Activated T-helper 1 cell treated with Interleukin-2 at 50 U/mL for 16 hours (primary cell): ENCODE measurements around the gene COX6B1.
"Not testable (repeated sequence)": the region's sequence is repeated elsewhere in the genome, so short reads cannot be mapped to it uniquely, and the experiment has no call there.

Experiments used
- DNase-seq: peaks from one replicate; pipeline ENCODE4 v3.0.0-alpha.2; 2020; ENCODE audit warnings: low read depth

Gene COX6B1

GRCh38 chr19:35665604-35666003, 17.5 kb downstream of the COX6B1 start:
- no peak for DNase-seq

GRCh38 chr19:35666251-35666913, 18.3 kb downstream of the COX6B1 start, which contains the start of gene UPK1A:
TSS of gene UPK1A (plus strand) at chr19:35666517. CDS start at chr19:35666813, 296 bp downstream.
- no peak for DNase-seq

GRCh38 chr19:35669566-35669965, 21.4 kb downstream of the COX6B1 start:
- no peak for DNase-seq

GRCh38 chr19:35669974-35670373, 21.9 kb downstream of the COX6B1 start:
- no peak for DNase-seq

GRCh38 chr19:35670686-35671085, 22.6 kb downstream of the COX6B1 start:
- no peak for DNase-seq

GRCh38 chr19:35671818-35672217, 23.7 kb downstream of the COX6B1 start:
- DNase-seq = no peak

GRCh38 chr19:35673121-35673804, 25.1 kb downstream of the COX6B1 start:
- peak; percentile 15 for DNase-seq

- DNase-seq = no peak
Measured at GRCh38 chr19:35675589-35676140, 27.5 kb downstream of the COX6B1 start.

GRCh38 chr19:35689836-35690235, 41.7 kb downstream of the COX6B1 start:
- DNase-seq = no peak

GRCh38 chr19:35691106-35691505, 43.0 kb downstream of the COX6B1 start:
- not testable (repeated sequence) for DNase-seq

GRCh38 chr19:35692010-35692409, 43.9 kb downstream of the COX6B1 start:
- no peak for DNase-seq

- DNase-seq = no peak
Measured at GRCh38 chr19:35693422-35693821, 45.3 kb downstream of the COX6B1 start.

- DNase-seq = peak; percentile 81
Measured at GRCh38 chr19:35693835-35694599, 45.9 kb downstream of the COX6B1 start.

GRCh38 chr19:35695895-35696422, 47.8 kb downstream of the COX6B1 start:
- DNase-seq = no peak

- DNase-seq = no peak
Measured at GRCh38 chr19:35696835-35697234, 48.7 kb downstream of the COX6B1 start.

- peak; percentile 86 for DNase-seq
Measured at GRCh38 chr19:35702223-35703012, 54.3 kb downstream of the COX6B1 start.

- DNase-seq = no peak
Measured at GRCh38 chr19:35703343-35703742, 55.2 kb downstream of the COX6B1 start.

GRCh38 chr19:35704218-35704617, 56.1 kb downstream of the COX6B1 start, which contains the start of gene ZBTB32:
TSS of gene ZBTB32 (plus strand) at chr19:35704558. CDS start at chr19:35714627, 10,069 bp downstream.
- no peak for DNase-seq
